B cell (primary cell): ENCODE results near the gene STIL. TPM values are rescaled to one million over a fixed set of nuclear protein-coding genes. Genes with fewer than 3 reads are reported as not detected.
"Not testable (repeated sequence)": the region's sequence is repeated elsewhere in the genome, so short reads cannot be mapped to it uniquely, and the experiment has no call there.

Experiments used
- ATAC-seq: fragments of 200-7000 bp; cut with Tn5 transposase; one replicate; pipeline ENCODE4 v1.10.0; 2021; ENCODE audit warnings: low read depth, mild to moderate bottlenecking, moderate number of reproducible peaks, moderate library complexity
- CTCF ChIA-PET: fragments of 350-600 bp; sonication (Branson Sonifier 250); formaldehyde crosslinking; loops from one replicate; lab custom pipeline; 2021; ENCODE audit warnings: antibody characterized with exemption, inconsistent platforms; lab: Charles Lee
- POLR2A ChIA-PET: fragments of 350-600 bp; sonication (Branson Sonifier 250); formaldehyde crosslinking; loops from one replicate; lab custom pipeline; 2021; ENCODE audit warnings: antibody characterized with exemption; lab: Charles Lee
- DNase-seq: peaks from one replicate; pipeline ENCODE4 v3.0.0; 2013
- H2AFZ ChIP-seq: 2 replicates; pipeline ENCODE4 v1.6.1; 2012; ENCODE audit warnings: mild to moderate bottlenecking, low read depth, low read length; ENCODE audit not compliant: insufficient read depth, poor library complexity, severe bottlenecking
- H3K27ac ChIP-seq, 2 donors: 1 replicate in 1 of 2; 2 replicates in 1 of 2; pipeline ENCODE4 v1.5.1; 2012 to 2013; ENCODE audit warnings: low read length in 2 of 2, mild to moderate bottlenecking in 2 of 2, moderate library complexity in 1 of 2
- H3K27me3 ChIP-seq, 4 experiments: fragments of 200-600 bp in 1 of 4; sonication (generic) in 1 of 4; replicated peaks in 1 of 4; 1 replicate in 2 of 4; 2 replicates in 2 of 4; pipeline versions ENCODE4 v1.6.1 to v1.7.0; 2013 to 2016; ENCODE audit warnings: low read length in 3 of 4, mild to moderate bottlenecking in 2 of 4, mixed read lengths in 1 of 4, moderate library complexity in 1 of 4; ENCODE audit not compliant: insufficient read depth in 4 of 4, control insufficient read depth in 3 of 4; ENCODE audit errors: control extremely low read depth in 1 of 4
- H3K36me3 ChIP-seq, 2 experiments: replicated peaks in 1 of 2; 1 replicate in 1 of 2; 2 replicates in 1 of 2; pipeline versions ENCODE4 v1.6.1 to v1.7.1; 2013; ENCODE audit warnings: low read length in 1 of 2; ENCODE audit not compliant: insufficient read depth in 2 of 2, control insufficient read depth in 1 of 2; ENCODE audit errors: control extremely low read depth in 1 of 2, extremely low read depth in 1 of 2
- H3K4me1 ChIP-seq, 2 donors: fragments of 200-600 bp in 1 of 2; sonication (generic) in 1 of 2; 1 replicate in 1 of 2; 2 replicates in 1 of 2; pipeline versions ENCODE4 v1.5.1 to v1.6.1; 2013 to 2017; ENCODE audit warnings: low read length in 2 of 2; ENCODE audit not compliant: control insufficient read depth in 2 of 2, insufficient read depth in 2 of 2
- H3K4me2 ChIP-seq: replicated peaks from 2 replicates; pipeline ENCODE3; 2012; ENCODE audit warnings: mild to moderate bottlenecking, low read depth, low read length; ENCODE audit not compliant: poor library complexity, severe bottlenecking
- H3K4me3 ChIP-seq, 5 experiments: fragments of 200-600 bp in 1 of 5; sonication (generic) in 1 of 5; 1 replicate in 3 of 5; 2 replicates in 2 of 5; pipeline versions ENCODE4 v1.5.1 to v1.7.0; 2011 to 2016; ENCODE audit warnings: low read length in 4 of 5, mild to moderate bottlenecking in 4 of 5, low read depth in 2 of 5, control low read depth in 1 of 5, moderate library complexity in 1 of 5; ENCODE audit not compliant: insufficient read depth in 1 of 5; ENCODE audit errors: control extremely low read depth in 1 of 5, extremely low read depth in 1 of 5
- H3K79me2 ChIP-seq: fragments of 200-600 bp; sonication (generic); one replicate; pipeline ENCODE4 v1.6.0; 2016; ENCODE audit warnings: low read length; ENCODE audit not compliant: control insufficient read depth, insufficient read depth
- H3K9ac ChIP-seq: fragments of 200-600 bp; sonication (generic); 2 replicates; pipeline ENCODE4 v1.6.1; 2017; ENCODE audit warnings: mild to moderate bottlenecking, low read length, moderate library complexity
- H3K9me3 ChIP-seq, 3 donors: one replicate each; pipeline versions ENCODE4 v1.6.1 to v1.7.1; 2013; ENCODE audit warnings: low read length in 2 of 3; ENCODE audit not compliant: control insufficient read depth in 2 of 3, insufficient read depth in 1 of 3; ENCODE audit errors: control extremely low read depth in 1 of 3
- H4K20me1 ChIP-seq: 2 replicates; pipeline ENCODE4 v1.6.0; 2012; ENCODE audit warnings: mild to moderate bottlenecking, low read length; ENCODE audit not compliant: insufficient read depth, control insufficient read depth, poor library complexity, severe bottlenecking
- H3K27ac Mint-ChIP-seq: one replicate; pipeline ENCODE4 v1.8.0; 2021; ENCODE audit warnings: mixed read lengths
- H3K27me3 Mint-ChIP-seq: one replicate; pipeline ENCODE4 v1.8.0; 2021; ENCODE audit warnings: mixed read lengths
- H3K4me1 Mint-ChIP-seq: one replicate; pipeline ENCODE4 v1.8.0; 2021; ENCODE audit warnings: mixed read lengths
- H3K4me3 Mint-ChIP-seq: one replicate; pipeline ENCODE4 v1.8.0; 2021; ENCODE audit warnings: mixed read lengths
- H3K9me3 Mint-ChIP-seq: one replicate; pipeline ENCODE4 v1.8.0; 2022; ENCODE audit warnings: mixed read lengths; ENCODE audit not compliant: insufficient read depth
- EZH2 ChIP-seq: IDR thresholded peaks from 2 replicates; pipeline ENCODE4 v1.6.1; 2012; ENCODE audit warnings: borderline replicate concordance, low read depth, mild to moderate bottlenecking, moderate library complexity, low read length; ENCODE audit not compliant: insufficient read depth, poor library complexity, severe bottlenecking
- WGBS: methylation state at CpG from one replicate; pipeline ENCODE4 v1.1.5; 2013; ENCODE audit warnings: missing lambda C conversion rate; ENCODE audit not compliant: insufficient coverage; 5-methylcytosine and 5-hydroxymethylcytosine counted together
- intact Hi-C: fragments of 100-400 bp; cut with micrococcal nuclease; formaldehyde crosslinking; loops from one replicate; pipeline ENCODE4 v1.10.0; 2022
- polyA plus RNA-seq: library from polyadenylated mRNA; depleted of rRNA; stranded (reverse); fragments of >200 nt; gene quantifications from 2 replicates; pipeline ENCODE4 v1.2.3, GENCODE V29; 2012
- total RNA-seq, 2 donors: library from RNA; stranded (reverse); fragments of 120-200 nt in 1 of 2; gene quantifications; 1 replicate in 1 of 2; 2 replicates in 1 of 2; pipeline versions ENCODE4 v1.2.3 to v1.2.4, GENCODE V29; 2013 to 2022
- TF ChIP-seq, protein P1 (sequence below): fragments of 200-600 bp; IDR thresholded peaks from one replicate; pipeline ENCODE4 v1.8.0; 2022; ENCODE audit warnings: antibody characterized with exemption, mild to moderate bottlenecking

The STIL gene
- total and polyA plus RNA-seq, 2 donors (not counting 1 experiment from before 2014, with no cell fraction given): 0.79 to 1.8 TPM

DNA sequence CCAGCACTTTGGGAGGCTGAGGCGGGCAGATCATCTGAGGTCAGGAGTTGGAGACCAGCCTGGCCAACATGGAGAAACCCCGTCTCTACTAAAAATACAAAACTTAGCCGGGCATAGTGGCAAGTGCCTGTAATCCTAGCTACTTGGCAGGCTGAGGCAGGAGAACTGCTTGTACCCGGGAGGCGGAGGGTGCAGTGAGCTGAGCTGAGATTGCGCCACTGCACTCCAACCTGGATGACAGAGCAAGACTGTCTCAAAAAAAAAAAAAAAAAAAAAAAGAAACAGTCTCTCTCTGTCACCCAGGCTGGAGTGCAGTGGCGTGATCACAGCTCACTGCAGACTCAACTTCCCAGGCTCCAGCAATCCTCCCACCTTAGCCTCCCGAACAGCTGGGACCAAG lies 48.4 kb downstream of the STIL start:
- not testable (repeated sequence) for H3K27me3 Mint-ChIP-seq

DNA sequence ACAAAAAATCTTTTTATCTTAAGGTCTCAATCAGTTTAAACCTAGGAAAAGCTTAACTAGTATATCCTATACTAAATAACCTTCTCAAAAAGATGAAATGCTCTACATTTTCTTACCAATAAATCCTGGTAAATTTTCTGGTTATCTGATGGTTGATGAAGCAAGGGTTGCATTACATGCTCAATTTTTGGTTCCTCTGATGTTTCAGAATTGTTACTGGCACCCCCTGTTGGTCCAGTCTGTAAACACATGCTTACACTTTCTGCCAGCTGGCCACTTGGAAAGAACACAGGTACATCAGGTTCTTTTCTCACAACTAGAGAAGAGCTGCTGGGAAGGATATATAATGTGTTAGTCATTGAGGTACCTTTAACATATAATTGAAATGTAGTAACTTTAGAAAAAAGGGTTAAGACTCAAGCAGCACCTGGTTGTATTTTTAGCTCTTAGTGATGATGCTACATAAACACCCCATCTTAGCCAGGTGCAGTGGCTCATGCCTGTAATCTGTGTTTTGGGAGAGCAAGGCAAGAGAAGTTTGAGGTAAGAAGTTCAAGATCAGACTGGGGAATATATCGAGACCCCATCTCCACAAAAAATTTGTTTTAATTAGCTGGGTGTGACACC lies 51.0 kb downstream of the STIL start:
- intact Hi-C loops: loop anchor here (5.0 kb wide), 1 partner anchor 71 kb away; the partner anchor contains the start of gene PDZK1IP1

More for the DNA sequence above, 48.4 kb downstream of the STIL start:
- H3K9me3 Mint-ChIP-seq, H3K9me3 ChIP-seq, intact Hi-C loops, H3K9ac ChIP-seq, H3K4me1 Mint-ChIP-seq, POLR2A ChIA-PET, H3K4me1 ChIP-seq, H3K27ac ChIP-seq, H3K79me2 ChIP-seq, H3K27ac Mint-ChIP-seq, H2AFZ ChIP-seq, CTCF ChIA-PET, ATAC-seq, DNase-seq, H3K36me3 ChIP-seq, H3K4me3 Mint-ChIP-seq, H3K27me3 ChIP-seq, H3K4me3 ChIP-seq, H3K4me2 ChIP-seq, H4K20me1 ChIP-seq: not testable (repeated sequence)
- 100% methylated on average over 1 of the region's 8 CpGs for WGBS

More for the DNA sequence above, 51.0 kb downstream of the STIL start:
- H3K4me2 ChIP-seq: no peak overlapping the region
- ATAC-seq (peak; percentile 41), DNase-seq (peak; percentile 40)
- WGBS: no CpG with 5 or more reads among the region's 1 CpG
- H3K9me3 ChIP-seq: no peaks in the 10 kb centered on the region
- no peak overlapping the region for H3K4me3 ChIP-seq
- ChIA-PET POLR2A (interaction anchor here (0.6 kb wide), 1 partner anchor 9 kb away, joined by 5 read pairs; no protein-coding TSS in a partner anchor), CTCF (interaction anchor here (0.8 to 2.7 kb wide), 14 partner anchors 10 to 463 kb away, joined by 3 to 13 read pairs (median 4); partner anchors contain the start of genes CMPK1 and STIL)
- Mint-ChIP-seq H3K9me3 (no peaks in the 10 kb centered on the region), H3K27ac (no peak overlapping the region), H3K4me3 (no peak overlapping the region), H3K27me3 (no peaks in the 10 kb centered on the region), H3K4me1 (no peaks in the 10 kb centered on the region)
- no peak overlapping the region for H3K9ac ChIP-seq
- no peak overlapping the region for H2AFZ ChIP-seq
- TF ChIP-seq, protein P1, sequence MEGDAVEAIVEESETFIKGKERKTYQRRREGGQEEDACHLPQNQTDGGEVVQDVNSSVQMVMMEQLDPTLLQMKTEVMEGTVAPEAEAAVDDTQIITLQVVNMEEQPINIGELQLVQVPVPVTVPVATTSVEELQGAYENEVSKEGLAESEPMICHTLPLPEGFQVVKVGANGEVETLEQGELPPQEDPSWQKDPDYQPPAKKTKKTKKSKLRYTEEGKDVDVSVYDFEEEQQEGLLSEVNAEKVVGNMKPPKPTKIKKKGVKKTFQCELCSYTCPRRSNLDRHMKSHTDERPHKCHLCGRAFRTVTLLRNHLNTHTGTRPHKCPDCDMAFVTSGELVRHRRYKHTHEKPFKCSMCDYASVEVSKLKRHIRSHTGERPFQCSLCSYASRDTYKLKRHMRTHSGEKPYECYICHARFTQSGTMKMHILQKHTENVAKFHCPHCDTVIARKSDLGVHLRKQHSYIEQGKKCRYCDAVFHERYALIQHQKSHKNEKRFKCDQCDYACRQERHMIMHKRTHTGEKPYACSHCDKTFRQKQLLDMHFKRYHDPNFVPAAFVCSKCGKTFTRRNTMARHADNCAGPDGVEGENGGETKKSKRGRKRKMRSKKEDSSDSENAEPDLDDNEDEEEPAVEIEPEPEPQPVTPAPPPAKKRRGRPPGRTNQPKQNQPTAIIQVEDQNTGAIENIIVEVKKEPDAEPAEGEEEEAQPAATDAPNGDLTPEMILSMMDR: peak; percentile 72
- TF ChIP-seq EZH2: no peak
- H3K27ac ChIP-seq: no peak overlapping the region
- H3K4me1 ChIP-seq: no peaks in the 10 kb centered on the region
- H3K79me2 ChIP-seq: no peaks in the 10 kb centered on the region
- H3K36me3 ChIP-seq: no peaks in the 10 kb centered on the region
- H4K20me1 ChIP-seq: no peaks in the 10 kb centered on the region
- no peaks in the 10 kb centered on the region for H3K27me3 ChIP-seq
